NCI-H345 (cell line): Measurements from ENCODE around the gene KLHDC8A.

Experiments used
- DNase-seq: peaks from one replicate; lab custom pipeline; 2025; lab: John Stamatoyannopoulos, UW

KLHDC8A gene

DNA sequence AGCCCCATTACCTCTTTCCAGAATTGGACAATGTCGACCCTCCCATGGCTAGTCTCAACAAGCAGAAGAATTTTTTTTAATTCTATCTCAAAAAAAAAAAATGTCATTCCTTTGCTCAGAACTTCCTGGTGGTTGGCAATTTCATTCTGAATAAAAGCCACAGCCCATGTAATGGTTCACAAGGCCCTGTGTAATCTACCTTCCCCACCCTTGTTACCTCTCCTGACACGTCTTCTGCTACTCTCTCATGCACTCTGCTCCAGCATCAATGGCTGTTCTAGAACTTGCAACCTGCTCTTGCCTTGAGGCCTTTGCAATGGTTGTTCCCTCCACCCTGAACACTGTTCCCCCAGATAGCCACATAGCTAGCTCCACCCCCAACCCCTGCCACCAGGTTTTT, 60.6 kb downstream of the KLHDC8A start:
- DNase-seq: no peak

- DNase-seq: no peak
Measured at GRCh38 chr1:205294934-205295333, 61.8 kb downstream of the KLHDC8A start.

- no peak for DNase-seq
Measured at GRCh38 chr1:205294175-205294917, 62.4 kb downstream of the KLHDC8A start.

DNA sequence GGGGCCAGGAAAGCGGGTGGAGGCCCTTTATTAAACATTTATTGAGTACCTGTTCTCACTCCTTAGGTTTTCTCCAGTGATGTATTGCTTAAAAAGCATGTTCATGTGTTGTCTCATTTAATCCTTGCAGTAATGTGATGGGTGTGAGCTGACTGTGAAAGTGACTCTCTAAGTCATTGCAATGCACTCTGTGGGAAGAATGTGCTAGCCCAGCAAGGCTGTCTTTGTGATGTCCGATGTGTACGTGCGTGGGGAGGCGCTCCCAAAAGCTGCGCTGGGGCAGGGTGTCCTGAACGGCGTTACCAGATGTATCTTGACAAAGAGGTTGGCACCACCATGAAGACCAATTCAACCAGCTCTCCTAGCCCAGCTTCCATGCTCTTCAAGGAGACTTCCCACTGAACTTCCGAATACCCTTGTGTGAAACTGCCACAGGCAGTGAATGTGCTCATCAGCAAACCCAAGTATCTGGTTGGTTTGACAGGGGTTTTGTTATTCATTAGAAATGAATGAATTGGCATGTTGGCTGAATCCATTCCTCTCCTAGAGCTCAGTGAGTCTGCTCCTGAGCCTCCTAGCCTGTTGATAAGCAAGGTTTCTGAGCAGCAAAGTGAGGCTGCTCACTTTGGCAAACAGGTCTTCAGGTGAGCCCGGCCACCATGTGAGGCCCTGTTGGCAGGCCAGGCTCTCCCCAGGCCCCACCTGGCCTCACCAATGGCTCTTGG, 63.2 kb downstream of the KLHDC8A start:
- no peak for DNase-seq

DNA sequence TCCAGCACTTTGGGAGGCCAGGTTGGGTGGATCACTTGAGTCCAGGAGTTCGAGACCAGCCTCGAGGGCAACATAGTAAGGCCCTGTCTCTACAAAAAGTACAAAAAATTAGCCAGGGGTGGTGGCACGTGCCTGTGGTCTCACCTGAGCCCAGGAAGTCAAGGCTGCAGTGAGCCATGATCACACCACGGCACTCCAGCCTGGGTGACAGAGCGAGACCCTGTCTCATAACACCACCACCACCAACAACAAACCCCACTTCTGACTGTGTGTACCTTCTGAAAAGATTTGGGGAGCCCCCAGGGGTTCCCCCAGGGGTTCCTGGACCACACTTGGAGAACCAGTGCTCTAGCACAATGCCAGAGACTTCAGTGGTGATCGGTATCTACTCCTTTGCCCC, 65.1 kb downstream of the KLHDC8A start:
- DNase-seq: no peak

DNA sequence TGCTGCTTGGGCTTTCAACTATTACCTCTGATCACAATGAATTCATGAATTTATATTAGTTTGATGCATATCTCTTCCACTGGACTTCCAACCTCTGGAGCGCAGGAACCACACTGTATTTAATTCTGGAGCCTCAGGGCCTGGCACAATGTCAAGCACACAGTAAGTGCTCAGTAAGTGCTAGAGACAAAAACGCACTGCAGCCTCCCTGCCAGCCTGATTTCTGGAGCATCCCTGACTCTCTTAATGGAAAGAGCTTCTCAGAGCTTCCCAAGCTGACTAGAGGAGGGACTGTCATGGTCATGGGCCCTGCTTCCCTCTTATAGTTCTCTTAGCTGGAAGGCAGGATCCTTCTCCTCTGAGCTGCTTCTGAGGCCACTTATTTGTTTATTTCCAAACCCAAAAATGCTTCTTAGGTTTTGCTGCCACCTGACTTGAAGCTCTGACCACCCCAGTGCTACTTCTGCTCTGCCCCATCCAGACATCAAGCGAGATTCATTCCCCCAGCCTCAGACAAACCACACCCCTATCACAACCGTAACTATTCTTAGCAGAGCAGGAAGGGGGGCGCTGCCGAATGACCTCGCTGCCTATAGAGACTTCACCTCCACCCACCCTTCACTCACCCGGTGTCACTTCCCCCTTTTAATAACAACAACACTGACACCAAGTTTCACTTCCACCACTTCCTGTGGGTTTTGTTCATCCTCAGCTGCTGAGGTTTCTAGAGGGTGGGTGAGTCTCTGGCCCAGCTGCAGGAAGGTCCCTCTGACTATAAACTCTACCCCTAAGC, 68.8 kb downstream of the KLHDC8A start:
- no peak for DNase-seq

DNA sequence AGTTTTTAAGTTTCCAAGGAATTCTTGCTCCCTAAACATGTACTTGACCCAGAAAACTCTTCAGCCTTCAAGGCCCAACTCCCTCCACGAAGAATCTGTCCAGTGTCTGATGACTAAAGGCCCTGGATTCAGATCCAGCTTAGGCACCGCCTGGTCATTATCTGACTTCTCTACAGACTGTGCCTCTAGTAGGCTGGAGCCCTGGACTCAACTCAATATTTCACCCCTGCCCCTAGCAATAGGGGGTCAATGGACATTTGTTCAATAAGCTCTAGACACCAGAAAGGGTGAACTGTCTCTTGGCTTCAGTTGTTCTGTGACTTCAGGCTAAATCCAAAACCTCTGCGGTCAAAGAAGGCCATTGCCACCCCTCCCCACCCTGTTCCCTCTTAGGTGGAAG, 69.6 kb downstream of the KLHDC8A start:
- DNase-seq: no peak

GRCh38 chr1:205286335-205286950, 70.3 kb downstream of the KLHDC8A start:
- no peak for DNase-seq
